GM19025 (cell line): ENCODE data around the gene CAMK2G.
A peak's percentile ranks its signal among the peaks of the same experiment; 100 is the strongest.

Experiments used
- ATAC-seq: cut with Tn5 transposase; IDR thresholded peaks from one replicate; pipeline ENCODE4 v1.9.1; 2021; ENCODE audit warnings: mild to moderate bottlenecking, low read depth, moderate library complexity; ENCODE audit not compliant: unreplicated experiment

CAMK2G gene

DNA sequence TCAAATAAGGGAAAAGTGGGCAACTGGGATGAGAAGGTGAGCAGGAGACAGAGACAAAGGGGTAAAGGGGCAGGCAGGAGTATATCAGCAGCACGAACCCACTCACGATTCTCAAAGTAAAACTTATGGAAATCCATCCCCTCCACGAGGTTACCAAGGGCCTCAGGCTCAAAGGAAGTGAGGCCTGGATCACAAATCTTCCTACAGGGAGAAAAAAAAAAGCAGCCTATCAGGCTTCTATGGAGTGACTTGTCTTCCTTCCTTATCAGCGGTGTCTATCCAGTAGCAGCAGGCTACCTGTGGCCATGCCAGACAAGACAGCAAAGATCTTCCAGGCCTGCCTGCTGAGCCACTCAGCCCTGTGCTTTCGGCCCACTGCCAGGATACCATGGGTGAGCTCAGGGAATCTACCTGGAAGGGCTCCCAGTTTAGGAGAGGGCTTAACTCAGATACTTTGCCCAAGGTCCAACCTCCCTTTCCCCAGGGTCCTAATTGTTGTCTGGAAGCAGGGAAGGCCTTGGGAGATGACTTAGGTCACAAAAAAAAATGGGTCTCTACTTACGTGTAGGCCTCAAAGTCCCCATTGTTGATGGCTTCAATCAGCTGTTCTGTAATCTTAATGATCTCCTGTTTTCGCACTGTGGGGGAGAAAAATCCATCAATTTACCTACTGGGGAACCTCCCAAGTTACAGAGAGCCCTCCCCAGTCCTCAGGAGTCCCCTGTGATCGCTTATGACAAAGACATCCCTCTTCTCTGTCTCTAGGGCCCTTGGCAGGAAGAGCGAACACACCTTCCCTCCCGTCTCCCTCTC lies 57.2 kb downstream of the CAMK2G start:
- no peak for ATAC-seq

DNA sequence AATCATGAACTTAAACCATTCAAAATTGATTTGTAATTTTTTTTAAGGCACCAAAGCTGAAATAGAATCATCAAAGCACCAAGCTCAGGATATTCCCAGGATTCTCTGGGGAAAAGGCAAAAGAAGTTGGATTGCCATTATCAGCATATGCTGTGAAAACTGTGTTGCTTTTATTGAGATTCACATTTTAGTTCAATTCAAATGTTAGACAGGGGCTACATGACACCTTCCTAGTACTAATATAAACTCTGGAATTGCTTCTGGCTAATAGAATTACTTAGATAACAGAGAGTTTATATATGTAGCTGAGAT lies 58.7 kb downstream of the CAMK2G start:
- no peak for ATAC-seq

DNA sequence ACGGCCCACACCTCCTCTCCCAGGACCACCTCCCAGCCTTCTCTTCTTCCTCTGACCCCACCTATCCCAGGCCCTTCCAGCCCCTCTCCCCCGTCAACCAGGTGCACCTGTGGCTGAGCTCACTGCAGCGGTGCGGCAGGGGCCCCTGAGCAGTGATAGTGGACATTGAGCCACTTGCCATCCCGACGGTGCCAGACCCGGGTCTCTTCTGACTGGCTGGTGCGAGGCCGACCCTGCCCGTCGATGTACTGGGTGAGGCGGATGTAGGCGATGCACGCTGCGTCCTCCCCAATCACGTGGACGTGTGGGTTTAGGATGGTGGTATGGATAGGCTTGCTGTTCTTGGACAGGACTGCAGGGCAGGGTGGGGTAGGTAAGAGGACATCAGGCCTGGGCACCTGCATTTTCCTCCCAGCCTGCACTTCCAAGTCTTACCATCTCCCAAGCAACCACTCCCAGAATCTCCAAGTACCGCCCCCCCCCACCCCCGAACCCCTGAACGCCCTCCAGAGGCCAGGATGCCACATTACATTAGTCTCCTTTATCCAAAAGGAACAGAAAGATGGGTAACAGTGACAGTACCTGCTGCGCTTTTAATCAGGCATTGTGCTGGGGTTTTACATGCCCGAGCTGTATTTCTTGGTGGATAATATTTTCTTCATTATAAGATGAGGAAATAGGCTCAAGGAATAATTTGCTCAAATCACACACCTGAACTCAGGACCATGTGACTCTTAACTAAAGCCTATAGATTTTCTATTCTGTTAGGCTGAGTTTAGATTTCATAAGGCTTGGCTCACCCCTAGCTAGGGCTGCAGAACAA lies 59.2 kb downstream of the CAMK2G start:
- no peak for ATAC-seq

DNA sequence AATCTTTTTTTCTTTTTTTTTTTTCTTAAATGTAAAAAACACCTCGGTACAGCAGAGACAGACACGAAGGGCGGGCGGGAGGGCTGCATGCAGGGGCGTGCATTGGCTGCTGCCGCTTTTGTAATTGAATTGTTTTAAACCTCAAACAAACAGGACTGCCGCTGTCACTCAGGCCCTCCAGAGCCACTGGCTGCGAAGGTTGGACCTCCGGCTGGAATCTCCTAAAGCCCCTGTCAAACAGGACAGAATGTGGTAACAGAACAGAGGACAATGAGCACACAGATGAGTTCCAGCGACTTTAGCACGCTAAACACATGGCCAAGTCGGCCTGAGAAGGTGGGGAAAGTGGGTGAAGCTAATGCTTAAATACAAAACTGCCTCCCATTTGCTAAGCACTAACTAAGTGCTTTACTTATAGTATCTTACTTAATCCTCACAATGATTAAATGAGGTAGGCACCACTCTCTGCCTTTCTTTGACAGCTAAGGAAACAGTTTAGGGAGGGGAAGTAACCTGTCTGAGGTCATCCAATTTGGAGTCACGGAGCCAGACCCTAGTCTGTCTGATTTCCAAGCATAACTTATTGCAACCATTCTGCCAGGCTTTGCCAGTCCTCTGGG lies 60.0 kb downstream of the CAMK2G start:
- ATAC-seq: no peak

DNA sequence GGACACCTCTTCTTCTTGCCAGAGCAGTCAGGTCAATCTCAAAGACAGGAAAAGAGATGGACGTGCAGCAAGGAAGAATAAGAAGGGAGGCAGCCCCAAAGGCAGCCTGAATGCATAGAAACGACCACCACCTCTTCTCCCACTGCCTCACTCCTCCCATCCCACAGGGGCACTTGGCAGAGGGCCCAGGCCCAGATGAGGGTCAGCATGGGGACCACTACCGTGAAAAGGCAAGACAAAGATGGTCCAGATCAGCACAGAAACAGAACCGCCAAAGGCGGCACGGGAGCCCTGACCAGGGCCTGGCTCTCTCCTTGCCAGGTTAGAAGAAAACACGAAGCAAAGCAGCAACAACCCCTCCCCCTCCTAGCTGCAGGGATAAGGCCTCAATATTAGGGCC lies 61.0 kb downstream of the CAMK2G start:
- ATAC-seq: no peak

DNA sequence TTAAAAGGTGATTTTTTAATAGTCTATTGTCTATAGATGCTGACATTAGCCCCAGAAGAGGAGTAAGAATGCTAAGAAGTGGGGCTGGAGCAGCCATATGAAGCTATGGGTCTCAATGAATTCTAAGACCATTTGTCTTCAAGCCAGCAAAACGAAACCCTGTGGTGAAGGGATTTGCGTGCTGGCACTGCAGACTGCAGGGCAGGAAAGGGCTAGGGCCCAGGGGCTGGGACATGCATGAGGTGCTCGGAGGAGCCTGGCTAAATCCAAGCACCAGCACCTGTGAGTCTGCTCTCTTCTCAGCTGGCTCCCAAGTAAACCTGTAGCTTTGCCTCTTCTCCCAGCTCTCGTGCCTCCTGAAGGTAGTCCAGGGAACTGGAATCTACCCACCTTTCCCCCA lies 61.7 kb downstream of the CAMK2G start:
- no peak for ATAC-seq

DNA sequence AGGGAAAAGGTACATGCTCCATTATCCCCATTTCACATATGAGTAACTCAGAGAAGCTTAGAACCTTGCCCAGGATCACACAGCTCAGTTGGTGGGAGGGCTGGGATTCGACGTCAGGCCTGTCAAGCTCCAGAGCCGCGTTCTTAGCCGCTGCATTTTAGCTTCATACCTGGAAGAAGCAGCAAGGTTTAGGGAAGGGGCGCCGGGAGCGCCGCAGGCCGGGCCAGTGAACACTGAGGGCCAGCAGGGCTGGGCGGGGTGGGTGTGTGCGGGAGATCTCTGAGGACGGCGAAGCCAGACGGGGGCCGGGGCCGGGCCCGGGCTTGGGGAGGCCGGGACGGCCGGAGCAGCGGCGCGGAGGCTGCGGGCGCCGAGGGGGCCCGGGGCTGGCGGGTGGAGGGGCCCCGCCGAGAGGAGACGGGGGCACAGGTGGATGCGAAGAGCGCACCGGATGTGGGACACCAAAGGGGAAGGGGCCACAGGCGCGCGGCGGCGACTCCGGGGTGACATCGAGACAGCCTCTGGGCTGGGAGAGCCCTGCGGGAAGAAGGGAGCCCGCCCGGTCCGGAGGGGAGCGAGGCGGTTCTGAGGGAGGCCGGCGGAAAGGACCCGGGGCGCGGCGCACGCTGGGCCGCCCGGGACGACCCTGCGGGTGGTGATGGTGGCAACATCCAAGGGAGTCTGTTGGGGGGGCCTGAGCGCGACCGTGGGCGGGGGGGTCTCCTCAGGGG lies 63.5 kb downstream of the CAMK2G start:
- ATAC-seq: peak; percentile 22

DNA sequence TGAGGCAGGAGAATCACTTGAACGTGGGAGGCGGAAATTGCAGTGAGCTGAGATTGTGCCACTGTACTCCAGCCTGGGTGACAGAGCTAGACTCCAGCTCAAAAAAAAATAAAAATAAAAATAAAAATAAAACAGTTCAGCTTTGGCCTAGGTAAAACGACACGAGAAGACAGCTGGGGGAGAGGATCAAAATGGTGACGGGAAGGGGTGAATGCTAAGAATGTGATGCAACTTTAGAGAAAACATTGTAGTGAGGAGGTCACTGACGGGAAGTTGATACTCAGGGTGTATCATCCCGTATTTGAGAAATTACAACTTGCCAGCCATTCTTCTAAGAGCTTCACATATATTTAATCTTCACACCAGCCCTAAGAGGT lies 64.0 kb downstream of the CAMK2G start:
- no peak for ATAC-seq

DNA sequence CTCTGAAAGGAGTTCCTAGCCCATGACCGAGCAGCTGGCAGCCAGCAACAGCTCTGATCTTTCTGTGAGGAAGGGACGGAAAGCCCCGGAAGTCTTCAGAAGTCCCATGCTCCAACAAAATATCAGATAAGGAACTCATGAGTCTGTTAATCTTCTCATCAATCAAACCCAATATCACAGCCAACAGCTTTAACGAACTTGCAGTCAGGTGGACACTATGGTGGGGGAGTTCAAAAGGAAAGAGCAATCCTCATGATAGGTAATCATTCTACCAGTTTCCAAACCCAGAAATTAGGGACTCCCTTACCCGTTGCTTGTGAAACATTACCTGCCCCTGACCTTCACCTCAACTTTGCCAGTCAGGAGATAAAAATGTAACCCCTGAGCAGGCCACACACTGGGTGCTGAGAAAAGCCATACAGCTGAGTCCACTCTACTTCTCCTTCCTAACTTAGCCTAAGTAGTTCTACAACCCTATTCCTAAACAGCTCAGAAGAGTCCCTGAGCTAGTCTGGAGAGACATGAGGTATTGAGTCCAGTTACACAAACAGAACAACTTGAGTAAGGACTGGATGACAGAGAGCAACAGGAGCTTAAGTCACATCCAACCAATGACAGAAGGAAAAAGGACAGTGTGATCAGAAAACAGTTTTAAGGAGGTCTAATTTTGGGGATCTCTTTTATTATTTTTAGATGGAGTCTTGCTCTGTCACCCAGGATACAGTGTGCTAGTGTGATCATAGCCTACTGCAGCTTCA lies 65.1 kb downstream of the CAMK2G start:
- no peak for ATAC-seq

DNA sequence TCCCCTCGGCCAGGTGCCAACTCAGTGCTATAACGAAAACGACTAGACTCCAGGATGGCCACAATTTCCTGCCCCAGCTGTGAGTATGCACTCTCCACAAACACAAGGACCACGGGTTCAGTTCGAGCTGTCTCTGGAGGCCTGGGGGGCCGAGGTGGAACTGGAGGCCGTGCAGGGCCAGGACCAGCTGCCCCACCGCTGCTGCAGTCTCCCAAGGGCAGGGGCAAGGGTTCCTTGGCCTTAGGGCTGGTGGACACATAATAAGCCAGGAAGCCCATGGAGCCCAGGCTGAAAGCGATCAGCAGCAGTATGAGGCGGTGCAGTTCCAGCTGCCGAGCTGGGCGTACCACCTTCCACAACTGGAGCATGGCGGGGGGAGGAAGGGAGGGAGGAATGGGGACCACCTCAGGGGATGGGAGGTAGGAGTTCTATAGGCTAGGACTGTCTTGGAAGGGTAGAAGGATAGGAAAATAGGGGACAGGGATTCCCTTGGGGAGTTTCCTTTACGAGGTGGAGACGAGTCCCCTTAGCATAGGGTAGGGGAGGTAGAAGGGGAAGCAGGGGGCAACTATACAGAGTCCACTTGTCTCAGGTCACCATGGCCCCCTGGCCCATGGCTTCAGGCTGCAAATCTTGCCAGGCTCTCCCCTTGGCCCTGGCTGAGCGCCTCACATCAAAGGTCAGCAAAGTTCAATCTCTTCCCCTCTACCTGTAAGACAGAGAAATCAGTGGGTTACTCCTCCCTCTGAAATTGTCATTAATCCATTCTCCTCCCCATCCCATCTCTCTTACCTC lies 66.1 kb downstream of the CAMK2G start:
- no peak for ATAC-seq

DNA sequence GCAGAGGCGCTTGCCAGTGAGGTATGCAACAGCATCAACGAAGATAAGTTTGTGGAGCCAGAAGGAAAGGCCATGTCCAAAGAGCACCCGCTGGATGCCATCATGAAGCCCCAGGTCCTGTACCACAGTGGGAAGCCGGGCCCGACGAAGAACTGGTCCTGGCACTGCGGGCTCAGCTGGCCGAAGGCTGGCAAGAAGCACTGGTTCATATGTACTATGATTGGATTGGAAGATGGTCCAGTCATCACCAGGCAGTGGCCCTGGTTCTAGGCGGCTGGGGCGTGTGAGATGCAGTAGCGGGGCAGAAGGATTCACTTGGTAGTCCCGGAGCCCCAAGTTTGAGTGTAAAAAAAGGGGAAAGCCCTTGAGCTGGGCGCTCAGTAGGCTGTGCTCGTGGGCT lies 66.9 kb downstream of the CAMK2G start:
- ATAC-seq: no peak

DNA sequence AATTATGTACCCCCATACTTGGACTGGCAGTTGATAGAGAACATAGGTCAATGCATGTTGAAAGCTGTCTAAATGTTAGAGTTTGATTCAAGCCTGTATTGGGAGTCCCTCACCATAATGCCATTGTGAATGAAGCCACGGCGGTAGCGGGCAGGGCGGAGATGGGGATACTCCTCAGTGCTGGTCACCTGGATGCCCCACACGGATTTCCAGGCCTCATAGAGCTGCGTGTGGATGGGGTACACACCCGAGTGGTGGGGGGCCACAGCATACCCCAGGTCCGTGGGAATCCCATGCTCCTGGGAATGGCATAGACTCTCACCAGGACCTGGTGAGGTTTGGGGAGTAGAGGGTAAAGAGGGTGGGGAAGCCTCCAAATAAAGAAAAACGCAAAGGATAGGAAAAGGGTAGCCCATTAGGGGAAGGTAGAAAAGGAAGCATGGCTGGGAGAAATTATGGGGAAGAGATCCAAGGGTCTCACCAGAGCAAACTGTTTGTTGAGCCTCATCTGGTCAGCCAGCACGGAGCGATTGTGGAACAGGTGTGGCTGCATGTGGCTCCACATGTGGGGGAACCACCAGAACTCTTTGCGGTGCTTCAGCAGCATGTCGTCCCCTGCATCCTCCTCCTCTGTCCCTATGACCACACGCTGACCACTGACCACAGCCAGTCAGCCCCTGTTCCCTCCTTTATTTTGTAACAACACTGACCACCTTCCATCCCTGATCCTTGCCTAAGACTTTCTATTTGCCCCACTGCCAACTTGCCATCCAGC lies 68.0 kb downstream of the CAMK2G start:
- no peak for ATAC-seq

DNA sequence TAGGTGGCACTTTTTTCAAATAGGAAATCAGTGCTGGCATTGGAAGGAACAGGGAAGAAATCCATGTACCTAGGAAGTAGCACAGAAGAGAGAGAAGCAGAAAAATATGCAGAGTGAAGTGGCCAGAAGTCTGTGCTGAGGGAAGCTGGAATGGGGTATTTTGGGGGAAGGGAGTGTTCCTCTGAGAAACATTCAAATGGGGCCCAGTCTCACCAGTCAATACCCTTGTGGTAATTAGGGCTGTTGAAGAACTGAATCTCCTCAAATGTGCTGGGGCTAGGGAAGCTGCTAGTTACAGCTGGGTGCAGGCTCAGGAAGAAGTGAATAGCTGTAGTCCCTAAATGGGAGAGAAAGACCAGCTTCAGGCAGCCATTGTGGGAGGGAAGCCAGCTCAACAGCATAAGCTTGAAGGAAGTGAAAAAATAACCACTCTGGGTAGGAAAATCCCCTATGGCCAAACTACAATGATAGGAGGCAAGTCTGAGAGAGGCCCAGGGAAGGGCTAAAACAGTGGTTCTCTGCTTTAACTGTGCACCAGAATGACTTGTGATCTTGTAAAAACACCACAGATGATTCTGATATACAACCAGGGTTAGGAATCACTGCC lies 70.6 kb downstream of the CAMK2G start:
- peak; percentile 76 for ATAC-seq

DNA sequence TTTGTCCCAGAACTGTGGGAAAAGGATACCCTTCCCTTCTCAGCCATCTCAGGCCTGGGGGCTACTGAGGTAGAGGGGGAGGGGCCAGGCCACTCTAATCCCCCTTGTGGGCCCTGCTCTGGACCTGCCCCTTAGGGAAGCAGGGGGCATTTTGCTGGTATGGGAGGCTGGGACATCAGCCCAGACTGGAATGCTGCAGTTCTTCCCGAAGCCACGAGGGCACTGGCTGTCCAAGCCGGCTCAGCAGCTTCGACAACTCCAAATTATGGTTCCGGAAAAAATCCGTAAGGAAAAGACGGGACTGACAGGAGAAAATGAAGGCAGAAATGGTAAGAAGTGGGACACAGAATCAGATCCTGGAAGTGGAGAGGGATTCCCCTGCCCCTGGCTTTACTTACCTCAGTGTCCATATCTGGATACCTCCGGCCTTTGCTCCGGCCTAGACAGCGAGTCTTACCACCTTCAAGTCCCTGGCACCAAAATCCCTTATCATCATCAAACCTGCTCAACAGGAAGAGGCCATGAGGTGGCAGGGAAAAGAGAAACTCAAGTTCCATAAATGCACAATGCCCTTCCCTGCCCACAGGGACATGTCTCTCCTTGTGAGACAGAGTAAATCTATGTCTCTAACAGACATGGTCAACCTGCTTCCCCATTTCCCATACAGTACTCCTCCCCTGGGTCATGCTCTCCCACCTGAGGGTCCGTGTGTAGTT lies 71.9 kb downstream of the CAMK2G start:
- no peak for ATAC-seq

DNA sequence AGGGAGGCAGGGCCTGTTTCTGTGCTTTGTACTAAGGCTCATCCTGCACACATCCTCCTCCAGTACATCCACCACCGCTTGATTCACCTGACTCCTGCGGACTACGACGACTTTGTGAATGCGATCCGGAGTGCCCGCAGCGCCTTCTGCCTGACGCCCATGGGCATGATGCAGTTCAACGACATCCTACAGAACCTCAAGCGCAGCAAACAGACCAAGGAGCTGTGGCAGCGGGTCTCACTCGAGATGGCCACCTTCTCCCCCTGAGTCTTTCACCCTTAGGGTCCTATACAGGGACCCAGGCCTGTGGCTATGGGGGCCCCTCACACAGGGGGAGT lies 73.1 kb downstream of the CAMK2G start:
- no peak for ATAC-seq

DNA sequence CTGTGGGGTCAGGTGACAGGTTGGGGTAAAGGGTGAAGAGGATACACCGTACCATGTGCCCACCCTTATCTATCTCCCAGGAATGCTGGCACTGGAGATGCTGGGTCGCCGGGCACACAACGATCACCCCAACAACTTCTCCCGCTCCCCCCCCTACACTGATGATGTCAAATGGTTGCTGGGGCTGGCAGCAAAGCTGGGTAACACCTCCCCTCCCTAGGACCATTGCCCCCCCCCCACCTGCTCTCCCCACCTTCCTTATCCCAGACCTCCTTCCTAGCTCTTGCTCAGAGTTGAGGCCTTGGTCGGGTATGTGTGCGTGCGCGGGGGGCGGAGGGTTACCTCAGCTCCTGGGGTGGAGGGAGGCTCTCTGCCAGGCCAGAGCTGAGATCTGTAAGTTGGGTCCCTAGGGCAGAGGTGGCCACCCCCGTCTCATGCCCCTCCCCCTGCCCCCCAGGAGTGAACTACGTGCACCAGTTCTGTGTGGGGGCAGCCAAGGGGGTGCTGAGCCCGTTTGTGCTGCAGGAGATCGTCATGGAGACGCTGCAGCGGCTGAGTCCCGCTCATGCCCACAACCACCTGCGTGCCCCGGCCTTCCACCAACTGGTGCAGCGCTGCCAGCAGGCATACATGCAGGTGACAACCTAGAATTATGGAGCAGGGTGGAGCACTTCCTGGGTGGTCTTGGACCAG lies 73.6 kb downstream of the CAMK2G start:
- ATAC-seq: no peak

DNA sequence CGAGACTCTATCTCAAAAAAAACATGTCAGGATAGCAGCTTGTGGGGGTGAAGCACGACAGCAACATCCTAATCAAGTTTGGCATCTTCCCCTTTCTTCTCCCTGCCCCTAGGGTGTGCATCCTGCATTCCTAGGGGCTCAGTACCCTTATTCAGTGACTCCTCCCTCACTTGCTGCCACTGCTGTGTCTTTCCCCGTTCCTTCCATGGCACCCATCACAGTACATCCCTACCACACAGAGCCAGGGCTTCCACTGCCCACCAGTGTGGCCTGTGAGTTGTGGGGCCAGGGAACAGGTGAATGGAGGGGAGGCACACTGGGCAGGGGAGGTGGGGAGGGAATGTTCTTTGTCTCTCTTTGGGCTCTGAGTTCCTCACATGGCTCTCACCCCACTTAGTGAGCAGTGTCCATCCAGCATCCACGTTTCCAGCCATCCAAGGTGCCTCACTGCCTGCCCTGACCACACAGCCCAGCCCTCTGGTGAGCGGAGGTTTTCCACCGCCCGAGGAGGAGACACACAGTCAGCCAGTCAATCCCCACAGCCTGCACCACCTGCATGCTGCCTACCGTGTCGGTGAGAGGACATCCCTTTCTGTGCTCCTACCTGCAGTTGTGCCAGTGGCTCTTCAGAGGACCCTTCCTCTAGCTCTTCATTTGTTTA lies 74.3 kb downstream of the CAMK2G start:
- no peak for ATAC-seq
